Measurements from ENCODE around the gene FAM78A. TPM values are rescaled to one million over a fixed set of nuclear protein-coding genes. Genes with fewer than 3 reads are reported as not detected.
"Not testable (repeated sequence)": the region's sequence is repeated elsewhere in the genome, so short reads cannot be mapped to it uniquely, and the experiment has no call there.

FAM78A gene
- total RNA-seq, 2 donors from 2014 or later = 59.5 to 60.4 TPM

GRCh38 chr9:131260751-131261452 is 15.4 kb downstream of the FAM78A start:
- peaks cover 4% of the 10 kb centered on the region for H3K36me3 Mint-ChIP-seq (ENCODE audit: low read depth)
- DNase-seq (no peak), ATAC-seq (no peak)
- no peaks in the 10 kb centered on the region for H3K9me3 ChIP-seq (ENCODE audit: control insufficient read depth, low read length, poor library complexity, severe bottlenecking)
- no peak overlapping the region for H3K4me3 Mint-ChIP-seq
- peak overlapping the region; percentile 99 for H3K27ac Mint-ChIP-seq
- H3K4me1 Mint-ChIP-seq = peaks cover 36% of the 10 kb centered on the region
- H3K27me3 Mint-ChIP-seq = no peaks in the 10 kb centered on the region

GRCh38 chr9:131259916-131260597 is 16.3 kb downstream of the FAM78A start:
- H3K9me3 ChIP-seq (ENCODE audit: control insufficient read depth, low read length, poor library complexity, severe bottlenecking) = no peaks in the 10 kb centered on the region
- H3K36me3 Mint-ChIP-seq (ENCODE audit: low read depth) = peaks cover 4% of the 10 kb centered on the region
- H3K27me3 Mint-ChIP-seq = no peaks in the 10 kb centered on the region
- no peak overlapping the region for H3K4me3 Mint-ChIP-seq
- DNase-seq (no peak), ATAC-seq (no peak)
- peaks cover 35% of the 10 kb centered on the region for H3K4me1 Mint-ChIP-seq
- no peak overlapping the region for H3K27ac Mint-ChIP-seq

GRCh38 chr9:131259432-131259898 is 16.8 kb downstream of the FAM78A start:
- Mint-ChIP-seq H3K4me1 (peaks cover 29% of the 10 kb centered on the region), H3K27ac (peak overlapping the region; percentile 99), H3K4me3 (no peak overlapping the region), H3K27me3 (no peaks in the 10 kb centered on the region), H3K36me3 (ENCODE audit: low read depth) (peaks cover 4% of the 10 kb centered on the region)
- H3K9me3 ChIP-seq (ENCODE audit: control insufficient read depth, low read length, poor library complexity, severe bottlenecking) = no peaks in the 10 kb centered on the region
- no peak for DNase-seq
- no peak for ATAC-seq

GRCh38 chr9:131258698-131259431 is 17.4 kb downstream of the FAM78A start:
- no peak for ATAC-seq
- H3K27me3 Mint-ChIP-seq = no peaks in the 10 kb centered on the region
- H3K36me3 Mint-ChIP-seq (ENCODE audit: low read depth) = peaks cover 4% of the 10 kb centered on the region
- H3K4me1 Mint-ChIP-seq = peaks cover 30% of the 10 kb centered on the region
- H3K9me3 ChIP-seq (ENCODE audit: control insufficient read depth, low read length, poor library complexity, severe bottlenecking) = no peaks in the 10 kb centered on the region
- peak overlapping the region; percentile 99 for H3K27ac Mint-ChIP-seq
- no peak overlapping the region for H3K4me3 Mint-ChIP-seq
- peak in 1 of 3 donors; percentile 4 for DNase-seq

- Mint-ChIP-seq H3K27me3 (no peaks in the 10 kb centered on the region), H3K27ac (peak overlapping the region; percentile 99), H3K4me1 (peaks cover 30% of the 10 kb centered on the region), H3K36me3 (ENCODE audit: low read depth) (peaks cover 4% of the 10 kb centered on the region), H3K4me3 (no peak overlapping the region)
- no peaks in the 10 kb centered on the region for H3K9me3 ChIP-seq (ENCODE audit: control insufficient read depth, low read length, poor library complexity, severe bottlenecking)
- no peak for ATAC-seq
- peak in 1 of 3 donors; percentile 7 for DNase-seq
Observed at GRCh38 chr9:131258186-131258585, 18.1 kb downstream of the FAM78A start.

GRCh38 chr9:131257266-131258025 is 18.9 kb downstream of the FAM78A start:
- H3K4me3 Mint-ChIP-seq = no peak overlapping the region
- H3K36me3 Mint-ChIP-seq (ENCODE audit: low read depth) = peaks cover under 1% of the 10 kb centered on the region
- peaks cover 30% of the 10 kb centered on the region for H3K4me1 Mint-ChIP-seq
- ATAC-seq = no peak
- DNase-seq = peak in 1 of 3 donors; percentile 7
- no peaks in the 10 kb centered on the region for H3K27me3 Mint-ChIP-seq
- peak overlapping the region; percentile 99 for H3K27ac Mint-ChIP-seq
- H3K9me3 ChIP-seq (ENCODE audit: control insufficient read depth, low read length, poor library complexity, severe bottlenecking) = no peaks in the 10 kb centered on the region

- DNase-seq (no peak), ATAC-seq (no peak)
- Mint-ChIP-seq H3K4me3 (peak overlapping the region; percentile 92), H3K36me3 (ENCODE audit: low read depth) (no peaks in the 10 kb centered on the region), H3K27me3 (no peaks in the 10 kb centered on the region), H3K4me1 (peaks cover 31% of the 10 kb centered on the region), H3K27ac (peak overlapping the region; percentile 99)
- H3K9me3 ChIP-seq (ENCODE audit: control insufficient read depth, low read length, poor library complexity, severe bottlenecking) = no peaks in the 10 kb centered on the region
Observed at GRCh38 chr9:131255676-131256197, 20.6 kb downstream of the FAM78A start.

GRCh38 chr9:131254626-131255025 is 21.7 kb downstream of the FAM78A start:
- no peaks in the 10 kb centered on the region for H3K9me3 ChIP-seq (ENCODE audit: control insufficient read depth, low read length, poor library complexity, severe bottlenecking)
- DNase-seq = no peak
- Mint-ChIP-seq H3K4me1 (peaks cover 29% of the 10 kb centered on the region), H3K36me3 (ENCODE audit: low read depth) (no peaks in the 10 kb centered on the region), H3K27ac (peak overlapping the region; percentile 99), H3K4me3 (no peak overlapping the region), H3K27me3 (no peaks in the 10 kb centered on the region)
- ATAC-seq = no peak

GRCh38 chr9:131253891-131254491 is 22.3 kb downstream of the FAM78A start:
- H3K27ac Mint-ChIP-seq = peak overlapping the region; percentile 99
- no peak for ATAC-seq
- peaks cover 26% of the 10 kb centered on the region for H3K4me1 Mint-ChIP-seq
- no peaks in the 10 kb centered on the region for H3K9me3 ChIP-seq (ENCODE audit: control insufficient read depth, low read length, poor library complexity, severe bottlenecking)
- H3K27me3 Mint-ChIP-seq = no peaks in the 10 kb centered on the region
- H3K36me3 Mint-ChIP-seq (ENCODE audit: low read depth) = no peaks in the 10 kb centered on the region
- no peak for DNase-seq
- peak overlapping the region; percentile 52 for H3K4me3 Mint-ChIP-seq

- Mint-ChIP-seq H3K27ac (peak overlapping the region; percentile 90), H3K4me1 (peaks cover 21% of the 10 kb centered on the region), H3K27me3 (no peaks in the 10 kb centered on the region), H3K4me3 (peak overlapping the region; percentile 89), H3K36me3 (ENCODE audit: low read depth) (no peaks in the 10 kb centered on the region)
- H3K9me3 ChIP-seq (ENCODE audit: control insufficient read depth, low read length, poor library complexity, severe bottlenecking) = no peaks in the 10 kb centered on the region
- ATAC-seq (no peak), DNase-seq (no peak)
Observed at GRCh38 chr9:131252120-131252519, 24.2 kb downstream of the FAM78A start.

- Mint-ChIP-seq H3K27ac (no peak overlapping the region), H3K4me3 (no peak overlapping the region), H3K36me3 (ENCODE audit: low read depth) (peaks cover 3% of the 10 kb centered on the region), H3K27me3 (no peaks in the 10 kb centered on the region), H3K4me1 (peaks cover 6% of the 10 kb centered on the region)
- DNase-seq (no peak), ATAC-seq (no peak)
- H3K9me3 ChIP-seq (ENCODE audit: control insufficient read depth, low read length, poor library complexity, severe bottlenecking) = no peaks in the 10 kb centered on the region
Observed at GRCh38 chr9:131246618-131247017, 29.7 kb downstream of the FAM78A start.

GRCh38 chr9:131244331-131244730 is 32.0 kb downstream of the FAM78A start:
- H3K9me3 ChIP-seq (ENCODE audit: control insufficient read depth, low read length, poor library complexity, severe bottlenecking); DNase-seq; H3K27ac Mint-ChIP-seq; H3K36me3 Mint-ChIP-seq (ENCODE audit: low read depth); ATAC-seq; H3K4me3 Mint-ChIP-seq; H3K27me3 Mint-ChIP-seq; H3K4me1 Mint-ChIP-seq: not testable (repeated sequence)
